Progenitor cell of endocrine pancreas (in vitro differentiated cells): Measurements from ENCODE around the gene GALNT1. TPM values are rescaled to one million over a fixed set of nuclear protein-coding genes. Genes with fewer than 3 reads are reported as not detected.

Experiments
- DNase-seq: peaks from one replicate; pipeline ENCODE4 v3.0.0; 2021; ENCODE audit warnings: low spot score; ENCODE audit not compliant: unreplicated experiment
- H3K27ac Mint-ChIP-seq: 2 replicates; pipeline ENCODE4 v1.8.0; 2021; ENCODE audit warnings: mild to moderate bottlenecking, moderate library complexity, mixed read lengths
- H3K27me3 Mint-ChIP-seq: 2 replicates; pipeline ENCODE4 v1.8.0; 2021; ENCODE audit warnings: mixed read lengths
- H3K36me3 Mint-ChIP-seq: 2 replicates; pipeline ENCODE4 v1.8.0; 2022; ENCODE audit warnings: mixed read lengths; ENCODE audit not compliant: insufficient read depth
- H3K4me1 Mint-ChIP-seq: 2 replicates; pipeline ENCODE4 v1.8.0; 2021; ENCODE audit warnings: low read depth, mixed read lengths
- H3K4me3 Mint-ChIP-seq: 2 replicates; pipeline ENCODE4 v1.8.0; 2021; ENCODE audit warnings: low read depth, mild to moderate bottlenecking, moderate library complexity, mixed read lengths
- H3K9me3 Mint-ChIP-seq: 2 replicates; pipeline ENCODE4 v1.8.0; 2021; ENCODE audit warnings: low read depth, mixed read lengths
- CTCF ChIP-seq: fragments of 200-600 bp; sonication (generic); IDR thresholded peaks from one replicate; pipeline ENCODE4 v1.5.0; 2021; ENCODE audit warnings: antibody characterized with exemption, mild to moderate bottlenecking; ENCODE audit not compliant: unreplicated experiment
- total RNA-seq: library from RNA; stranded (reverse); gene quantifications from 2 replicates; pipeline ENCODE4 v1.2.1, GENCODE V29; 2021

GALNT1 gene
- total RNA-seq, 1 donor from 2014 or later, result 92.8 TPM

- DNase-seq, result no peak
- no peak overlapping the region for H3K4me3 Mint-ChIP-seq
- peaks cover 15% of the 10 kb centered on the region for H3K27me3 Mint-ChIP-seq
- H3K27ac Mint-ChIP-seq, result no peak overlapping the region
- no peaks in the 10 kb centered on the region for H3K36me3 Mint-ChIP-seq
- TF ChIP-seq CTCF, result no peak
- H3K9me3 Mint-ChIP-seq, result peaks cover 6% of the 10 kb centered on the region
- H3K4me1 Mint-ChIP-seq, result peaks cover under 1% of the 10 kb centered on the region
These were observed 4.3 kb upstream of the GALNT1 start for GRCh38 chr18:35577045-35577848.

GRCh38 chr18:35578481-35578880, 3.1 kb upstream of the GALNT1 start:
- H3K4me3 Mint-ChIP-seq, result no peak overlapping the region
- H3K27ac Mint-ChIP-seq, result no peak overlapping the region
- DNase-seq, result no peak
- peaks cover under 1% of the 10 kb centered on the region for H3K36me3 Mint-ChIP-seq
- TF ChIP-seq CTCF, result no peak
- H3K4me1 Mint-ChIP-seq, result peaks cover 11% of the 10 kb centered on the region
- H3K27me3 Mint-ChIP-seq, result peaks cover 15% of the 10 kb centered on the region
- H3K9me3 Mint-ChIP-seq, result peaks cover 6% of the 10 kb centered on the region

DNA sequence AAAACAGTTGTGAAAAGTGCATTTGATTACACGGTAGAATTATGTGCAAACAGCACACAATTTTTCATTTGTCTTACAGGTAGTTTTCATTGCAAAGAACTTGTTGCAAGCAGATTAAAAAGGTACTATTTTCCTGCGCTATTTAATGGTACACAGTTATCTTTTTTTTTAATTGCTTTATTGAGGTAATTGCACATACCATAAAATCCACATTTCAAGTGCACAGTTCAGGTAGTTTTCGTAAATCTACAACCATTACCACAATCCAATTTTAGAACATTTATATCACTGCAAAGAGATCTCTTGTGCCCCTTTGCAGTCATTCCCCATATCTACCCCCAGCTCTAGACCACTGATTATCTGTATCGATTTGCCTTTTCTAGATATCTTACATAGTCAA, 2.6 kb upstream of the GALNT1 start:
- peaks cover 3% of the 10 kb centered on the region for H3K36me3 Mint-ChIP-seq
- H3K4me3 Mint-ChIP-seq, result no peak overlapping the region
- H3K4me1 Mint-ChIP-seq, result peaks cover 13% of the 10 kb centered on the region
- TF ChIP-seq CTCF, result no peak
- peaks cover 15% of the 10 kb centered on the region for H3K27me3 Mint-ChIP-seq
- no peak overlapping the region for H3K27ac Mint-ChIP-seq
- DNase-seq, result no peak
- H3K9me3 Mint-ChIP-seq, result peaks cover 6% of the 10 kb centered on the region

- Mint-ChIP-seq H3K27ac (peak overlapping the region; percentile 89), H3K9me3 (peaks cover 21% of the 10 kb centered on the region), H3K27me3 (peaks cover 15% of the 10 kb centered on the region), H3K4me1 (peaks cover 17% of the 10 kb centered on the region), H3K4me3 (peak overlapping the region; percentile 71), H3K36me3 (peaks cover 15% of the 10 kb centered on the region)
- TF ChIP-seq CTCF, result no peak
- DNase-seq, result peak; percentile 51
These were observed 620 bp upstream of the GALNT1 start for GRCh38 chr18:35580701-35581539.

DNA sequence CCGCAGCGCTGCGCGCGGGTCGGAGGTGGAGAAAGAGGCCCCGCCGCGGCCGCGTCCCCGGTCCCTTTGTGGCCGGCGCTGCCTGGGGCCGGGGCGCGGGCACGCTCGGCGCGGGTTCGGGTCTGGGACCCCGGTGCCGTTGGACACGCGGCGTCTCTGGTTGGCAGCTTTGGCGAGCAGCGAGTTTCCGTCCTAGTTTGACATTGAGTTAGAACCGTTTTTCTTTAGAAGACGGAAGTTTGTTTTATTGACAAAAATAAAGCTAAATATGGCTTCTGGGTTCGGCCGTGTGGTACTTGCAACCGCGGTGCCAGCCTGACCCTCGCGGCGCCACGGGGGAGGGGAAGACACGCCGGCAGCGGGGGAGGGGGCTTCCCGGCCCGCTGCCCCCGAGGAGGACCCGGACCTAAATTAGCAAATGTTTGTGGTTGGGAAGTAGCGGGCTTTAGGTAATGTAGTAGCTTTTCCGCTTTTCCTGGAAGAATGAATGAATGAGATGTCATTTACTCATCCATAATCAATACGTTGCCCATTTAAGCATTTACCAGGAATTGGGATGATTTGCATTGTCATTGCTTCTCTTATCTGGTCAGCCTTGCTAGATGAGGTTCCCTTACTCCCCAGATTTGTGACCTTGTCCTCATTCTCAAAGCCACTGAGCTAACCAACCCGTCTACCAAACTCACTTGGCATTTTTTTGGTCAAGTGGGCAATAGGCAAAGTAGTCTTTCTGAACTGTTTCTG, 530 bp downstream of the GALNT1 start:
- TF ChIP-seq CTCF, result no peak
- DNase-seq, result no peak
- Mint-ChIP-seq H3K9me3 (peaks cover 22% of the 10 kb centered on the region), H3K4me1 (peaks cover 17% of the 10 kb centered on the region), H3K36me3 (peaks cover 19% of the 10 kb centered on the region), H3K4me3 (peak overlapping the region; percentile 80), H3K27me3 (peaks cover 15% of the 10 kb centered on the region), H3K27ac (peak overlapping the region; percentile 93)
